ENCODE data around the gene NOP14.

- TF ChIP-seq, protein P1, sequence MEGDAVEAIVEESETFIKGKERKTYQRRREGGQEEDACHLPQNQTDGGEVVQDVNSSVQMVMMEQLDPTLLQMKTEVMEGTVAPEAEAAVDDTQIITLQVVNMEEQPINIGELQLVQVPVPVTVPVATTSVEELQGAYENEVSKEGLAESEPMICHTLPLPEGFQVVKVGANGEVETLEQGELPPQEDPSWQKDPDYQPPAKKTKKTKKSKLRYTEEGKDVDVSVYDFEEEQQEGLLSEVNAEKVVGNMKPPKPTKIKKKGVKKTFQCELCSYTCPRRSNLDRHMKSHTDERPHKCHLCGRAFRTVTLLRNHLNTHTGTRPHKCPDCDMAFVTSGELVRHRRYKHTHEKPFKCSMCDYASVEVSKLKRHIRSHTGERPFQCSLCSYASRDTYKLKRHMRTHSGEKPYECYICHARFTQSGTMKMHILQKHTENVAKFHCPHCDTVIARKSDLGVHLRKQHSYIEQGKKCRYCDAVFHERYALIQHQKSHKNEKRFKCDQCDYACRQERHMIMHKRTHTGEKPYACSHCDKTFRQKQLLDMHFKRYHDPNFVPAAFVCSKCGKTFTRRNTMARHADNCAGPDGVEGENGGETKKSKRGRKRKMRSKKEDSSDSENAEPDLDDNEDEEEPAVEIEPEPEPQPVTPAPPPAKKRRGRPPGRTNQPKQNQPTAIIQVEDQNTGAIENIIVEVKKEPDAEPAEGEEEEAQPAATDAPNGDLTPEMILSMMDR (conservative IDR thresholded peaks at IDR 0.05; ENCODE audit: low read depth in 2 of 2): no peak
- no peak for TF ChIP-seq POLR2AphosphoS5 (IDR thresholded peaks at IDR 0.05; ENCODE audit: low read depth)
- TF ChIP-seq EZH2 (IDR thresholded peaks at IDR 0.05; ENCODE audit: low read depth, unreplicated experiment): no peak
- TF ChIP-seq ZNF114 (CRISPR knock-in tag; IDR thresholded peaks at IDR 0.05): no peak
- TF ChIP-seq EZH2phosphoT487 (IDR thresholded peaks at IDR 0.05; ENCODE audit: unreplicated experiment): no peak
- no peak for TF ChIP-seq REST (IDR thresholded peaks at IDR 0.05; ENCODE audit: unreplicated experiment)
- no peak for TF ChIP-seq ZNF331 (CRISPR knock-in tag; IDR thresholded peaks at IDR 0.05; ENCODE audit: low read depth)
- TF ChIP-seq CREB1 (CRISPR knock-in tag; IDR thresholded peaks at IDR 0.05; ENCODE audit: low read depth): no peak
- TF ChIP-seq JUNB (IDR thresholded peaks at IDR 0.05; ENCODE audit: unreplicated experiment): no peak
Observed at GRCh38 chr4:2900741-2901140, 62.5 kb downstream of the NOP14 start.

All from GM23338 (cell line).